A549 (cell line): ENCODE results near the gene SH3BGR.

Experiments used
- BHLHE40 ChIP-seq: IDR thresholded peaks from 2 replicates; pipeline ENCODE4 v1.6.1; 2012; ENCODE audit warnings: low read depth, low read length, inconsistent platforms
- CHD2 ChIP-seq: fragments of 150-350 bp; IDR thresholded peaks from 2 replicates; pipeline ENCODE4 v1.6.1; 2014; ENCODE audit warnings: low read length; ENCODE audit not compliant: partially characterized antibody
- CTCF ChIP-seq: fragments of >200 bp; sonication (Bioruptor Twin); formaldehyde crosslinking; IDR thresholded peaks from 3 replicates; pipeline ENCODE4 v1.5.1; 2016
- FOSL2 ChIP-seq, 2 experiments: fragments of 450-650 bp in 1 of 2; fragments of >200 bp in 1 of 2; sonication (Bioruptor Twin) in 1 of 2; formaldehyde crosslinking; IDR thresholded peaks; 2 replicates each; pipeline versions ENCODE4 v1.5.0 to v1.6.1; 2016 to 2020; ENCODE audit warnings: mild to moderate bottlenecking in 1 of 2, moderate library complexity in 1 of 2
- HDAC2 ChIP-seq: fragments of 200-600 bp; sonication (generic); IDR thresholded peaks from 2 replicates; pipeline ENCODE4 v1.6.1; 2016
- HOXA7 ChIP-seq: fragments of 250-450 bp; sonication (Bioruptor Pico); IDR thresholded peaks from 2 replicates; pipeline ENCODE4 v1.5.0; 2020; ENCODE audit warnings: mild to moderate bottlenecking, moderate library complexity
- HOXB13 ChIP-seq: fragments of 250-450 bp; sonication (Bioruptor Pico); IDR thresholded peaks from 2 replicates; pipeline ENCODE4 v1.5.0; 2020; ENCODE audit warnings: low read depth, mild to moderate bottlenecking, moderate library complexity
- MYC ChIP-seq: IDR thresholded peaks from 2 replicates; pipeline ENCODE4 v1.6.1; 2012; ENCODE audit warnings: mild to moderate bottlenecking, inconsistent platforms, low read length, improper control_type of control experiment, borderline replicate concordance
- POLR2A ChIP-seq: IDR thresholded peaks from 2 replicates; pipeline ENCODE4 v1.6.1; 2012; ENCODE audit warnings: mild to moderate bottlenecking, low read length
- RCOR1 ChIP-seq: fragments of 150-350 bp; IDR thresholded peaks from 2 replicates; pipeline ENCODE4 v1.6.1; 2014; ENCODE audit warnings: antibody characterized with exemption, low read length, low read depth
- REST ChIP-seq: fragments of 200-600 bp; sonication (generic); IDR thresholded peaks from 2 replicates; pipeline ENCODE4 v1.6.1; 2016; ENCODE audit warnings: antibody characterized with exemption, mild to moderate bottlenecking, moderate library complexity
- RFX5 ChIP-seq: fragments of 450-650 bp; IDR thresholded peaks from 2 replicates; pipeline ENCODE4 v1.7.1; 2014; ENCODE audit warnings: antibody characterized with exemption, mild to moderate bottlenecking, moderate library complexity
- RNF2 ChIP-seq: fragments of 200-600 bp; sonication (generic); IDR thresholded peaks from 2 replicates; pipeline ENCODE4 v1.6.1; 2016; ENCODE audit warnings: low read depth, mild to moderate bottlenecking, antibody characterized with exemption, moderate library complexity, borderline replicate concordance

GRCh38 chr21:39452970-39453342, 1.2 kb downstream of the SH3BGR start:
- TF ChIP-seq FOSL2 (IDR thresholded peaks at IDR 0.05) = no peak
- no peak for TF ChIP-seq FOSL2 (CRISPR knock-in tag; IDR thresholded peaks at IDR 0.05)
- TF ChIP-seq HOXB13 (CRISPR knock-in tag) = no peak
- TF ChIP-seq CTCF = no peak
- TF ChIP-seq RFX5 = no peak
- TF ChIP-seq RNF2 = no peak
- TF ChIP-seq MYC = no peak
- no peak for TF ChIP-seq HOXA7 (CRISPR knock-in tag)
- no peak for TF ChIP-seq BHLHE40
- no peak for TF ChIP-seq HDAC2
- no peak for TF ChIP-seq CHD2
- no peak for TF ChIP-seq POLR2A
- no peak for TF ChIP-seq RCOR1
- no peak for TF ChIP-seq REST
